ENCODE measurements around the gene E4F1.

Gene E4F1

GRCh38 chr16:2181952-2182351 is 41.4 kb upstream of the E4F1 start:
- TF ChIP-seq, protein P1, sequence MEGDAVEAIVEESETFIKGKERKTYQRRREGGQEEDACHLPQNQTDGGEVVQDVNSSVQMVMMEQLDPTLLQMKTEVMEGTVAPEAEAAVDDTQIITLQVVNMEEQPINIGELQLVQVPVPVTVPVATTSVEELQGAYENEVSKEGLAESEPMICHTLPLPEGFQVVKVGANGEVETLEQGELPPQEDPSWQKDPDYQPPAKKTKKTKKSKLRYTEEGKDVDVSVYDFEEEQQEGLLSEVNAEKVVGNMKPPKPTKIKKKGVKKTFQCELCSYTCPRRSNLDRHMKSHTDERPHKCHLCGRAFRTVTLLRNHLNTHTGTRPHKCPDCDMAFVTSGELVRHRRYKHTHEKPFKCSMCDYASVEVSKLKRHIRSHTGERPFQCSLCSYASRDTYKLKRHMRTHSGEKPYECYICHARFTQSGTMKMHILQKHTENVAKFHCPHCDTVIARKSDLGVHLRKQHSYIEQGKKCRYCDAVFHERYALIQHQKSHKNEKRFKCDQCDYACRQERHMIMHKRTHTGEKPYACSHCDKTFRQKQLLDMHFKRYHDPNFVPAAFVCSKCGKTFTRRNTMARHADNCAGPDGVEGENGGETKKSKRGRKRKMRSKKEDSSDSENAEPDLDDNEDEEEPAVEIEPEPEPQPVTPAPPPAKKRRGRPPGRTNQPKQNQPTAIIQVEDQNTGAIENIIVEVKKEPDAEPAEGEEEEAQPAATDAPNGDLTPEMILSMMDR (IDR thresholded peaks at IDR 0.05; ENCODE audit: low read depth, low read length), result no peak
- DNase-seq (ENCODE audit: low read depth, low spot score), result no peak
- in situ Hi-C loops (cut with HindIII; ENCODE audit: low sequenced_read_pairs), result no loop called here
- no peak overlapping the region for H3K4me3 ChIP-seq (ENCODE audit: low read depth, low read length)

- TF ChIP-seq, protein P1 (IDR thresholded peaks at IDR 0.05; ENCODE audit: low read depth, low read length), result no peak
- in situ Hi-C loops (cut with HindIII; ENCODE audit: low sequenced_read_pairs), result no loop called here
- DNase-seq (ENCODE audit: low read depth, low spot score), result no peak
- no peak overlapping the region for H3K4me3 ChIP-seq (ENCODE audit: low read depth, low read length)
These were observed 39.7 kb upstream of the E4F1 start for GRCh38 chr16:2183671-2184070.

- DNase-seq (ENCODE audit: low read depth, low spot score), result no peak
- TF ChIP-seq, protein P1 (IDR thresholded peaks at IDR 0.05; ENCODE audit: low read depth, low read length), result no peak
- in situ Hi-C loops (cut with HindIII; ENCODE audit: low sequenced_read_pairs), result no loop called here
- no peak overlapping the region for H3K4me3 ChIP-seq (ENCODE audit: low read depth, low read length)
These were observed 39.0 kb upstream of the E4F1 start for GRCh38 chr16:2184346-2184745.

GRCh38 chr16:2184962-2185361 is 38.4 kb upstream of the E4F1 start:
- DNase-seq (ENCODE audit: low read depth, low spot score), result no peak
- no peak overlapping the region for H3K4me3 ChIP-seq (ENCODE audit: low read depth, low read length)
- in situ Hi-C loops (cut with HindIII; ENCODE audit: low sequenced_read_pairs), result no loop called here
- TF ChIP-seq, protein P1 (IDR thresholded peaks at IDR 0.05; ENCODE audit: low read depth, low read length), result no peak

GRCh38 chr16:2186064-2186463 is 37.3 kb upstream of the E4F1 start:
- in situ Hi-C loops (cut with HindIII; ENCODE audit: low sequenced_read_pairs), result no loop called here
- TF ChIP-seq, protein P1 (IDR thresholded peaks at IDR 0.05; ENCODE audit: low read depth, low read length), result no peak
- no peak overlapping the region for H3K4me3 ChIP-seq (ENCODE audit: low read depth, low read length)
- DNase-seq (ENCODE audit: low read depth, low spot score), result no peak

GRCh38 chr16:2186505-2186904 is 36.9 kb upstream of the E4F1 start:
- DNase-seq (ENCODE audit: low read depth, low spot score), result no peak
- H3K4me3 ChIP-seq (ENCODE audit: low read depth, low read length), result no peak overlapping the region
- in situ Hi-C loops (cut with HindIII; ENCODE audit: low sequenced_read_pairs), result no loop called here
- TF ChIP-seq, protein P1 (IDR thresholded peaks at IDR 0.05; ENCODE audit: low read depth, low read length), result no peak

GRCh38 chr16:2187212-2187611 is 36.2 kb upstream of the E4F1 start:
- no peak overlapping the region for H3K4me3 ChIP-seq (ENCODE audit: low read depth, low read length)
- in situ Hi-C loops (cut with HindIII; ENCODE audit: low sequenced_read_pairs), result no loop called here

More at GRCh38 chr16:2187212-2187611, 36.2 kb upstream of the E4F1 start:
- DNase-seq (ENCODE audit: low read depth, low spot score), result no peak
- TF ChIP-seq, protein P1 (IDR thresholded peaks at IDR 0.05; ENCODE audit: low read depth, low read length), result no peak
